Vagina (tissue), 2 donors: ENCODE measurements around the gene NCEH1. TPM values are rescaled to one million over a fixed set of nuclear protein-coding genes. Genes with fewer than 3 reads are reported as not detected.
A peak's percentile ranks its signal among the peaks of the same experiment; 100 is the strongest.

Experiments used
- DNase-seq, 2 donors: peaks; one replicate each; pipeline ENCODE4 v3.0.0-alpha.2; 2017; ENCODE audit errors: extremely low spot score in 2 of 2
- H3K27ac ChIP-seq: fragments of 200-600 bp; sonication (generic); one replicate; pipeline ENCODE4 v1.5.1; 2019
- H3K27me3 ChIP-seq: fragments of 200-600 bp; sonication (generic); one replicate; pipeline ENCODE4 v1.5.1; 2019
- H3K36me3 ChIP-seq, 2 donors: fragments of 200-600 bp; sonication (generic); one replicate each; pipeline ENCODE4 v1.5.1; 2017 to 2019
- H3K4me1 ChIP-seq: fragments of 200-600 bp; sonication (generic); one replicate; pipeline ENCODE4 v1.5.1; 2019
- H3K4me3 ChIP-seq, 2 donors: fragments of 200-600 bp; sonication (generic); 1 replicate in 1 of 2; 2 replicates in 1 of 2; pipeline ENCODE4 v1.5.1; 2016 to 2019
- H3K9me3 ChIP-seq: fragments of 200-600 bp; sonication (generic); one replicate; pipeline ENCODE4 v1.5.1; 2019
- POLR2A ChIP-seq, 2 donors: fragments of 450-650 bp; IDR thresholded peaks; one replicate each; pipeline ENCODE4 v1.6.1; 2017; ENCODE audit warnings: antibody characterized with exemption in 2 of 2, mild to moderate bottlenecking in 2 of 2, moderate library complexity in 2 of 2
- POLR2AphosphoS5 ChIP-seq, 2 donors: sonication (generic); formaldehyde crosslinking; IDR thresholded peaks; one replicate each; pipeline ENCODE4 v1.9.0; 2017; ENCODE audit warnings: antibody characterized with exemption in 2 of 2, mild to moderate bottlenecking in 2 of 2, low read depth in 1 of 2; ENCODE audit not compliant: insufficient read depth in 1 of 2
- intact Hi-C: fragments of 100-400 bp; cut with DNase I; formaldehyde crosslinking; loops from one replicate; pipeline ENCODE4 v1.15.1; 2023
- total RNA-seq: library from RNA; depleted of rRNA; stranded (reverse); fragments of >200 nt; gene quantifications from one replicate; pipeline ENCODE4 v1.2.3, GENCODE V29; 2016
- TF ChIP-seq, protein P1 (sequence below), 3 experiments: fragments of 450-650 bp in 2 of 3; fragments of 200-600 bp in 1 of 3; sonication (generic) in 1 of 3; IDR thresholded peaks; one replicate each; pipeline ENCODE4 v1.5.1; 2017 to 2019; ENCODE audit warnings: antibody characterized with exemption in 3 of 3, mild to moderate bottlenecking in 2 of 3, moderate library complexity in 2 of 3

NCEH1 gene
- total RNA-seq, 1 donor from 2014 or later = 7.4 TPM

DNA sequence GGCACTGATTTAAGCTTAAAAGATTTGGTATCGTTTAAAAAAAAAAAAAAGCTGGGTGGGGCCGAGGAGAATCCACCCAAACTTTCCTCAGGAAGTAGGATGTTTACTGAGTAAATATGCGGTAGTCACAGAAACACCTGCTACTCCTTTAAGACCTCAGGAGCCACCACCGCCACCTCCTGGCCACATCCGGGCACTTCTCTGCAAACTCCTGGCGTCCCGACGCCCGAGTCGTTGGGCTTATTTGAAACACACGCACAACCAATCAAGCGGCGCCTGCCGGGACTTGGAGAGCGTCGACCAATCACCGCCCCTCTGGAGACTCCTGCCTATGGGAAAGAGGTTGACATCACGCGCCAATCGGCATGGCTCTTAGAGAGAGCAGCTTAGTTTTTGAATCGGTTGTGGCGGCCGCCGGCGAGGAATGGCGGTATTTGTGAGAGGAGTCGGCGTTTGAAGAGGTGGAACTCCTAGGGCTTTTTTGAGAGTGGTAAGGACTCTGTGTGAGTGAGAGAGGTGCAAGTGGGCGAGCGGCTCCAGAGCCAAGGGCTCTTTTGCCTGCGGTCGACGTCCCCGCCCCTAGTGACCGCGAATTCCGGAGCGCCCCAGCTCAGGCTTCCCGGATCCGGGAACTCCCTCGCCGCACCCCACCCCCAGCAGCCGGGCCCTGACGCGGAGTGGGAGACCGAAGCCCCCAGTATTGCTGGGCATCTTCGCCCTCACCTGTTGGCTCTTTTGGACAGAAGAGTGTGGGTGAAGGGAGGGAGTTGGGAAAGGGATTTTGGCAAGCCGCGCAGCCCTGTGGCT lies 39.7 kb upstream of the NCEH1 start, which contains the start of gene ECT2:
TSS of gene ECT2 (plus strand) at position 359 of the 807 bp plus-strand sequence. CDS start 3,805 bp downstream, outside the sequence.
- Histone ChIP-seq H3K4me3 (peak within 1 kb of the TSS; percentile 65 to 76), H3K4me1 (peaks cover 19% of the 10 kb centered on the region), H3K9me3 (no peaks in the 10 kb centered on the region), H3K36me3 (no peaks in the 10 kb centered on the region), H3K27ac (peak within 1 kb of the TSS; percentile 68), H3K27me3 (no peaks in the 10 kb centered on the region)
- peak; percentile 98 to 100 for DNase-seq
- no peak for TF ChIP-seq POLR2A (IDR thresholded peaks at IDR 0.05)
- peak; percentile 75 to 96 for TF ChIP-seq POLR2AphosphoS5 (IDR thresholded peaks at IDR 0.05; ENCODE audit: insufficient read depth in 1 of 2, low read depth in 1 of 2)
- TF ChIP-seq, protein P1, sequence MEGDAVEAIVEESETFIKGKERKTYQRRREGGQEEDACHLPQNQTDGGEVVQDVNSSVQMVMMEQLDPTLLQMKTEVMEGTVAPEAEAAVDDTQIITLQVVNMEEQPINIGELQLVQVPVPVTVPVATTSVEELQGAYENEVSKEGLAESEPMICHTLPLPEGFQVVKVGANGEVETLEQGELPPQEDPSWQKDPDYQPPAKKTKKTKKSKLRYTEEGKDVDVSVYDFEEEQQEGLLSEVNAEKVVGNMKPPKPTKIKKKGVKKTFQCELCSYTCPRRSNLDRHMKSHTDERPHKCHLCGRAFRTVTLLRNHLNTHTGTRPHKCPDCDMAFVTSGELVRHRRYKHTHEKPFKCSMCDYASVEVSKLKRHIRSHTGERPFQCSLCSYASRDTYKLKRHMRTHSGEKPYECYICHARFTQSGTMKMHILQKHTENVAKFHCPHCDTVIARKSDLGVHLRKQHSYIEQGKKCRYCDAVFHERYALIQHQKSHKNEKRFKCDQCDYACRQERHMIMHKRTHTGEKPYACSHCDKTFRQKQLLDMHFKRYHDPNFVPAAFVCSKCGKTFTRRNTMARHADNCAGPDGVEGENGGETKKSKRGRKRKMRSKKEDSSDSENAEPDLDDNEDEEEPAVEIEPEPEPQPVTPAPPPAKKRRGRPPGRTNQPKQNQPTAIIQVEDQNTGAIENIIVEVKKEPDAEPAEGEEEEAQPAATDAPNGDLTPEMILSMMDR (IDR thresholded peaks at IDR 0.05) = peak; percentile 51 to 62 (median 62)
- intact Hi-C loops = no loop called here

DNA sequence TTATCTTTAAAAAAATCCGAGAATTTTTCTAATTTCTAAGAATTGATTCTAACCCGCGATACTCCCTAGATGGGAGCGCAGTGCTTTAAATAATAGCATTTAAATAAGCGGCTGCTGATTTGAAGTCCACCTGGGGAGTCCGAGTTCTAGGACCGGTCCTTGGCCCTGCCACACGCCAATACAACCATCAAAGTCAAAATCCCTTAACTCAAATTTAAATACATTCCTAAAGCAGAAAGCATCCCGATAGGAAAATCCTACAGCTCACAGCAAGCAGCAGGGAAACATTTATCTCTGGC lies 39.2 kb upstream of the NCEH1 start:
- Histone ChIP-seq H3K27me3 (no peaks in the 10 kb centered on the region), H3K4me3 (peak overlapping the region; percentile 65 to 76), H3K4me1 (peaks cover 19% of the 10 kb centered on the region), H3K9me3 (no peaks in the 10 kb centered on the region), H3K36me3 (no peaks in the 10 kb centered on the region), H3K27ac (peak overlapping the region; percentile 49)
- TF ChIP-seq POLR2AphosphoS5 (IDR thresholded peaks at IDR 0.05; ENCODE audit: insufficient read depth in 1 of 2, low read depth in 1 of 2) (no peak), POLR2A (IDR thresholded peaks at IDR 0.05) (no peak)
- TF ChIP-seq, protein P1 (IDR thresholded peaks at IDR 0.05) = no peak
- DNase-seq = no peak
- intact Hi-C loops = no loop called here

DNA sequence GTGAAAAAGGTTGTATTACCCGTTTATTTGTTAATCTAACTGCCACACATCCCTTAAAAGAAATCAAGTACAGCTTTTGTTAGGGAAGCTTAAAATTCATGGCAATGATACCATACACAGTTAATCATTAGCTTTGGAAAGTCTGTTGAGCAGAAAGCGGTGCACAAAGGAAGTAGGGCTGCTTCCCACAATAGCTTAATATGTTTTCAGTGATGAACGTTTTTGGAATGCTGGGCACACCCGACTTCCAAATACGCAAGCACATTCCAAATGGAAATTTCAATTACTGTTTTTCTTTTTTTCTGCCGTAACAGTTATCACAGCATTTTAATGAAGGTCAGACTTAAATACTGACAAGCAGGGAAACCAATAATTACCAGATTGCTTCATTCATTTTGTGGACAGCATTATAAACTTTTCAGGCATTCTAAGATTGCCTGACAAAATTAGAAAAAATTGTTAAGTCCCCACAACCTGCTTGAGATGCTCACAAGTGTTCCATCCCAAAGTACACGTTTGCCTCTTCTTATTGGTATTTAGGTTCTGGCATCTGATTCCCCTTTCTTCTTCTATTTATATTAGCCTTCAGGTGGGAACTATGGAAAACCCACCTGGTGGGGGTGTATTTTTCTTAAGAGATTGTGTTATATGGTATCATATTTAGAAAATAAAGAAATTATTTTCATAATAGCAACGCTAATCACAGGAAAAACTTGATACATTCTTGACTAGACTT lies 38.5 kb upstream of the NCEH1 start:
- no peaks in the 10 kb centered on the region for H3K9me3 ChIP-seq
- TF ChIP-seq POLR2AphosphoS5 (IDR thresholded peaks at IDR 0.05; ENCODE audit: insufficient read depth in 1 of 2, low read depth in 1 of 2) = no peak
- no peak for TF ChIP-seq POLR2A (IDR thresholded peaks at IDR 0.05)
- TF ChIP-seq, protein P1 (IDR thresholded peaks at IDR 0.05) = no peak
- no peak for DNase-seq
- no peaks in the 10 kb centered on the region for H3K36me3 ChIP-seq
- H3K27ac ChIP-seq = peak overlapping the region; percentile 49
- H3K4me1 ChIP-seq = peaks cover 19% of the 10 kb centered on the region
- H3K4me3 ChIP-seq = peak overlapping the region in 1 of 2 donors; percentile 76
- intact Hi-C loops = no loop called here
- H3K27me3 ChIP-seq = no peaks in the 10 kb centered on the region

DNA sequence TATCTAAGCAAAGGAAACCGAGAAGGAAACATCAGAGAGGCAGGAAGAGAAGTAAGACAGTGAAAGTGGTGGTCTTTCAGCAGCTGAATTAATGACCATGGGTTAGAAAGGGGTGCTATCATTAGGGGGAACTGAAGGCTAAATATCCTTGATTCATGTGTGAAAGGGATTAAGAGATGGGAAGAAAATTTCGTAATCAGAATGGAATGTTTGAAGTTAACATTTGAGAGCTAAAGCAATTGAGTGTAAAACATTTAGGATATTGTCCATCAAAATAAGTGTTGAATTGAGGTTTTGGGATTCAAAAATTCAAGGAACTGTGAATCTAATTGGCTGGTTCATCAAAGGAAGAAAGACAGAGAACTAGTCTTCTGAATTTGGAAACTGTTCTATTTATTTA lies 35.6 kb upstream of the NCEH1 start:
- H3K27ac ChIP-seq = no peak overlapping the region
- intact Hi-C loops = no loop called here
- H3K4me1 ChIP-seq = peaks cover 19% of the 10 kb centered on the region
- no peaks in the 10 kb centered on the region for H3K27me3 ChIP-seq
- TF ChIP-seq POLR2AphosphoS5 (IDR thresholded peaks at IDR 0.05; ENCODE audit: insufficient read depth in 1 of 2, low read depth in 1 of 2) = no peak
- no peak for TF ChIP-seq POLR2A (IDR thresholded peaks at IDR 0.05)
- TF ChIP-seq, protein P1 (IDR thresholded peaks at IDR 0.05) = no peak
- H3K4me3 ChIP-seq = no peak overlapping the region
- no peak for DNase-seq
- no peaks in the 10 kb centered on the region for H3K9me3 ChIP-seq
- H3K36me3 ChIP-seq = no peaks in the 10 kb centered on the region
